Esophagus muscularis mucosa (tissue), 3 donors: ENCODE data around the gene ELMO2.

Experiments
- CTCF ChIP-seq, 3 experiments: fragments of 200-600 bp in 2 of 3; fragments of 450-650 bp in 1 of 3; sonication (generic) in 2 of 3; IDR thresholded peaks; one replicate each; pipeline ENCODE4 v1.5.1; 2017 to 2019; ENCODE audit warnings: antibody characterized with exemption in 3 of 3, mild to moderate bottlenecking in 2 of 3, moderate library complexity in 1 of 3
- POLR2AphosphoS5 ChIP-seq, 2 donors: sonication (generic); formaldehyde crosslinking; IDR thresholded peaks; one replicate each; pipeline ENCODE4 v1.6.1; 2017; ENCODE audit warnings: antibody characterized with exemption in 2 of 2

GRCh38 chr20:46364670-46365486 is 41.5 kb downstream of the ELMO2 start:
- TF ChIP-seq POLR2AphosphoS5 (IDR thresholded peaks at IDR 0.05), result no peak
- no peak for TF ChIP-seq CTCF (IDR thresholded peaks at IDR 0.05)
